HEK293T (cell line): ENCODE results near the gene PCNX2.

ENCODE experiments used
- ARNT ChIP-seq: fragments of 450-650 bp; IDR thresholded peaks from 2 replicates; pipeline ENCODE4 v1.6.1; 2017; ENCODE audit warnings: mild to moderate bottlenecking
- BHLHE40 ChIP-seq: fragments of 450-650 bp; IDR thresholded peaks from 2 replicates; pipeline ENCODE4 v1.6.1; 2016; ENCODE audit warnings: mild to moderate bottlenecking, moderate library complexity, borderline replicate concordance
- ELF4 ChIP-seq: fragments of 450-650 bp; IDR thresholded peaks from 2 replicates; pipeline ENCODE4 v1.6.1; 2017; ENCODE audit warnings: antibody characterized with exemption
- FOXA1 ChIP-seq: fragments of 450-650 bp; IDR thresholded peaks from 2 replicates; pipeline ENCODE4 v1.6.1; 2016; ENCODE audit warnings: mild to moderate bottlenecking
- FOXK2 ChIP-seq: fragments of 450-650 bp; IDR thresholded peaks from 2 replicates; pipeline ENCODE4 v1.6.1; 2016; ENCODE audit warnings: mild to moderate bottlenecking
- FOXM1 ChIP-seq: fragments of 450-650 bp; IDR thresholded peaks from 2 replicates; pipeline ENCODE4 v1.6.1; 2017; ENCODE audit warnings: mild to moderate bottlenecking, borderline replicate concordance
- HDGF ChIP-seq: fragments of 450-650 bp; IDR thresholded peaks from 2 replicates; pipeline ENCODE4 v1.6.1; 2017; ENCODE audit warnings: antibody characterized with exemption, borderline replicate concordance
- SP1 ChIP-seq: fragments of 450-650 bp; IDR thresholded peaks from 2 replicates; pipeline ENCODE4 v1.6.1; 2017
- SUZ12 ChIP-seq: fragments of 450-650 bp; IDR thresholded peaks from 2 replicates; pipeline ENCODE4 v1.6.1; 2016; ENCODE audit warnings: mild to moderate bottlenecking
- TARDBP ChIP-seq: fragments of 450-650 bp; IDR thresholded peaks from 2 replicates; pipeline ENCODE4 v1.6.1; 2016
- ZNF384 ChIP-seq: fragments of 450-650 bp; IDR thresholded peaks from 2 replicates; pipeline ENCODE4 v1.6.1; 2016

DNA sequence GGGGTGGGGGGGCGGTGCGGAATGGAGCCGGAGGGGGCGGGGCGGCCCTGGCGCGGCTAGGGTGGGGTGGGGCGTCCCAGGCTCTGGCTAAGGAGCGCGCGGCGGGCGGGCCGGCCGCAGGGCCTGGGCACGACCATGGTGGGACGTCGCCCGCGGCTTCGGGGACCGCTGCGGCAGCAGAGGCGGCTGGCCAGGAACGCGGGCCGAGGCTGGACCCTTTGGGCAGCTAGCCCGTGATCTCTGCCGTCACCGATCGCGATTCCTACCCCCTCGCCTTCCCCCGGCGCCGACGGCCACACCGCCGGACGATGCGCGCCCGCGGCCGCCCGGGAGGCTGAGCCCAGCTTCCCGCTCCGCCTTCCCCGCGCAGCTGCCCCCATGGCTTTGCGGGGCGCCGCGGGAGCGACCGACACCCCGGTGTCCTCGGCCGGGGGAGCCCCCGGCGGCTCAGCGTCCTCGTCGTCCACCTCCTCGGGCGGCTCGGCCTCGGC lies 32.2 kb upstream of the PCNX2 start, which contains the start of gene MAP3K21:
- no peak for TF ChIP-seq FOXM1
- no peak for TF ChIP-seq SP1
- TF ChIP-seq SUZ12 = no peak
- TF ChIP-seq BHLHE40 = no peak
- TF ChIP-seq ARNT = no peak
- no peak for TF ChIP-seq FOXA1
- TF ChIP-seq HDGF = no peak
- TF ChIP-seq ELF4 = no peak
- no peak for TF ChIP-seq FOXK2
- no peak for TF ChIP-seq TARDBP
- no peak for TF ChIP-seq ZNF384
